B cell (primary cell): ENCODE measurements around the gene PMPCA. TPM values are rescaled to one million over a fixed set of nuclear protein-coding genes. Genes with fewer than 3 reads are reported as not detected.

Experiments
- ATAC-seq: fragments of 200-7000 bp; cut with Tn5 transposase; one replicate; pipeline ENCODE4 v1.10.0; 2021; ENCODE audit warnings: low read depth, mild to moderate bottlenecking, moderate number of reproducible peaks, moderate library complexity
- CTCF ChIA-PET: fragments of 350-600 bp; sonication (Branson Sonifier 250); formaldehyde crosslinking; loops from one replicate; lab custom pipeline; 2021; ENCODE audit warnings: antibody characterized with exemption, inconsistent platforms; lab: Charles Lee
- POLR2A ChIA-PET: fragments of 350-600 bp; sonication (Branson Sonifier 250); formaldehyde crosslinking; loops from one replicate; lab custom pipeline; 2021; ENCODE audit warnings: antibody characterized with exemption; lab: Charles Lee
- DNase-seq: peaks from one replicate; pipeline ENCODE4 v3.0.0; 2013
- H2AFZ ChIP-seq: 2 replicates; pipeline ENCODE4 v1.6.1; 2012; ENCODE audit warnings: mild to moderate bottlenecking, low read depth, low read length; ENCODE audit not compliant: insufficient read depth, poor library complexity, severe bottlenecking
- H3K27ac ChIP-seq, 2 donors: 1 replicate in 1 of 2; 2 replicates in 1 of 2; pipeline ENCODE4 v1.5.1; 2012 to 2013; ENCODE audit warnings: low read length in 2 of 2, mild to moderate bottlenecking in 2 of 2, moderate library complexity in 1 of 2
- H3K27me3 ChIP-seq, 4 experiments: fragments of 200-600 bp in 1 of 4; sonication (generic) in 1 of 4; replicated peaks in 1 of 4; 1 replicate in 2 of 4; 2 replicates in 2 of 4; pipeline versions ENCODE4 v1.6.1 to v1.7.0; 2013 to 2016; ENCODE audit warnings: low read length in 3 of 4, mild to moderate bottlenecking in 2 of 4, mixed read lengths in 1 of 4, moderate library complexity in 1 of 4; ENCODE audit not compliant: insufficient read depth in 4 of 4, control insufficient read depth in 3 of 4; ENCODE audit errors: control extremely low read depth in 1 of 4
- H3K36me3 ChIP-seq, 2 experiments: replicated peaks in 1 of 2; 1 replicate in 1 of 2; 2 replicates in 1 of 2; pipeline versions ENCODE4 v1.6.1 to v1.7.1; 2013; ENCODE audit warnings: low read length in 1 of 2; ENCODE audit not compliant: insufficient read depth in 2 of 2, control insufficient read depth in 1 of 2; ENCODE audit errors: control extremely low read depth in 1 of 2, extremely low read depth in 1 of 2
- H3K4me1 ChIP-seq, 2 donors: fragments of 200-600 bp in 1 of 2; sonication (generic) in 1 of 2; 1 replicate in 1 of 2; 2 replicates in 1 of 2; pipeline versions ENCODE4 v1.5.1 to v1.6.1; 2013 to 2017; ENCODE audit warnings: low read length in 2 of 2; ENCODE audit not compliant: control insufficient read depth in 2 of 2, insufficient read depth in 2 of 2
- H3K4me2 ChIP-seq: replicated peaks from 2 replicates; pipeline ENCODE3; 2012; ENCODE audit warnings: mild to moderate bottlenecking, low read depth, low read length; ENCODE audit not compliant: poor library complexity, severe bottlenecking
- H3K4me3 ChIP-seq, 5 experiments: fragments of 200-600 bp in 1 of 5; sonication (generic) in 1 of 5; 1 replicate in 3 of 5; 2 replicates in 2 of 5; pipeline versions ENCODE4 v1.5.1 to v1.7.0; 2011 to 2016; ENCODE audit warnings: low read length in 4 of 5, mild to moderate bottlenecking in 4 of 5, low read depth in 2 of 5, control low read depth in 1 of 5, moderate library complexity in 1 of 5; ENCODE audit not compliant: insufficient read depth in 1 of 5; ENCODE audit errors: control extremely low read depth in 1 of 5, extremely low read depth in 1 of 5
- H3K79me2 ChIP-seq: fragments of 200-600 bp; sonication (generic); one replicate; pipeline ENCODE4 v1.6.0; 2016; ENCODE audit warnings: low read length; ENCODE audit not compliant: control insufficient read depth, insufficient read depth
- H3K9ac ChIP-seq: fragments of 200-600 bp; sonication (generic); 2 replicates; pipeline ENCODE4 v1.6.1; 2017; ENCODE audit warnings: mild to moderate bottlenecking, low read length, moderate library complexity
- H3K9me3 ChIP-seq, 3 donors: one replicate each; pipeline versions ENCODE4 v1.6.1 to v1.7.1; 2013; ENCODE audit warnings: low read length in 2 of 3; ENCODE audit not compliant: control insufficient read depth in 2 of 3, insufficient read depth in 1 of 3; ENCODE audit errors: control extremely low read depth in 1 of 3
- H4K20me1 ChIP-seq: 2 replicates; pipeline ENCODE4 v1.6.0; 2012; ENCODE audit warnings: mild to moderate bottlenecking, low read length; ENCODE audit not compliant: insufficient read depth, control insufficient read depth, poor library complexity, severe bottlenecking
- H3K27ac Mint-ChIP-seq: one replicate; pipeline ENCODE4 v1.8.0; 2021; ENCODE audit warnings: mixed read lengths
- H3K27me3 Mint-ChIP-seq: one replicate; pipeline ENCODE4 v1.8.0; 2021; ENCODE audit warnings: mixed read lengths
- H3K4me1 Mint-ChIP-seq: one replicate; pipeline ENCODE4 v1.8.0; 2021; ENCODE audit warnings: mixed read lengths
- H3K4me3 Mint-ChIP-seq: one replicate; pipeline ENCODE4 v1.8.0; 2021; ENCODE audit warnings: mixed read lengths
- H3K9me3 Mint-ChIP-seq: one replicate; pipeline ENCODE4 v1.8.0; 2022; ENCODE audit warnings: mixed read lengths; ENCODE audit not compliant: insufficient read depth
- CTCF ChIP-seq: fragments of 200-600 bp; IDR thresholded peaks from one replicate; pipeline ENCODE4 v1.8.0; 2022; ENCODE audit warnings: antibody characterized with exemption, mild to moderate bottlenecking
- EZH2 ChIP-seq: IDR thresholded peaks from 2 replicates; pipeline ENCODE4 v1.6.1; 2012; ENCODE audit warnings: borderline replicate concordance, low read depth, mild to moderate bottlenecking, moderate library complexity, low read length; ENCODE audit not compliant: insufficient read depth, poor library complexity, severe bottlenecking
- WGBS: methylation state at CpG from one replicate; pipeline ENCODE4 v1.1.5; 2013; ENCODE audit warnings: missing lambda C conversion rate; ENCODE audit not compliant: insufficient coverage; 5-methylcytosine and 5-hydroxymethylcytosine counted together
- intact Hi-C: fragments of 100-400 bp; cut with micrococcal nuclease; formaldehyde crosslinking; loops from one replicate; pipeline ENCODE4 v1.10.0; 2022
- polyA plus RNA-seq: library from polyadenylated mRNA; depleted of rRNA; stranded (reverse); fragments of >200 nt; gene quantifications from 2 replicates; pipeline ENCODE4 v1.2.3, GENCODE V29; 2012
- total RNA-seq, 2 donors: library from RNA; stranded (reverse); fragments of 120-200 nt in 1 of 2; gene quantifications; 1 replicate in 1 of 2; 2 replicates in 1 of 2; pipeline versions ENCODE4 v1.2.3 to v1.2.4, GENCODE V29; 2013 to 2022

PMPCA gene
- total and polyA plus RNA-seq, 2 donors (not counting 1 experiment from before 2014, with no cell fraction given), result 64.4 to 72.2 TPM

- TF ChIP-seq CTCF, result no peak
- no peaks in the 10 kb centered on the region for H4K20me1 ChIP-seq
- no peaks in the 10 kb centered on the region for H3K27me3 ChIP-seq
- H3K79me2 ChIP-seq, result no peaks in the 10 kb centered on the region
- H3K4me3 Mint-ChIP-seq, result no peak overlapping the region
- ChIA-PET CTCF (no interaction called here), POLR2A (no interaction called here)
- H3K4me1 ChIP-seq, result no peaks in the 10 kb centered on the region
- no peaks in the 10 kb centered on the region for H3K9me3 ChIP-seq
- DNase-seq, result no peak
- H3K4me3 ChIP-seq, result no peak overlapping the region
- no peaks in the 10 kb centered on the region for H3K4me1 Mint-ChIP-seq
- no peaks in the 10 kb centered on the region for H3K27me3 Mint-ChIP-seq
- H2AFZ ChIP-seq, result no peak overlapping the region
- H3K36me3 ChIP-seq, result peaks cover 0 to 17% of the 10 kb centered on the region in 2 experiments
- no peak overlapping the region for H3K4me2 ChIP-seq
- H3K27ac Mint-ChIP-seq, result no peak overlapping the region
- H3K9ac ChIP-seq, result no peak overlapping the region
- intact Hi-C loops, result no loop called here
- no peaks in the 10 kb centered on the region for H3K9me3 Mint-ChIP-seq
- H3K27ac ChIP-seq, result no peak overlapping the region
- 94% methylated on average over 14 of the region's 17 CpGs for WGBS
- ATAC-seq, result no peak
Measured at GRCh38 chr9:136380381-136380780, 30.1 kb upstream of the PMPCA start.

GRCh38 chr9:136381311-136381710 is 29.1 kb upstream of the PMPCA start:
- Histone ChIP-seq H3K9ac (no peak overlapping the region), H3K36me3 (peaks cover 0 to 17% of the 10 kb centered on the region in 2 experiments), H3K27me3 (no peaks in the 10 kb centered on the region), H3K4me3 (no peak overlapping the region), H3K79me2 (no peaks in the 10 kb centered on the region), H3K4me2 (no peak overlapping the region), H2AFZ (no peak overlapping the region), H3K9me3 (no peaks in the 10 kb centered on the region), H3K4me1 (no peaks in the 10 kb centered on the region), H3K27ac (no peak overlapping the region), H4K20me1 (no peaks in the 10 kb centered on the region)
- CTCF ChIA-PET, result interaction anchor here (1.1 kb wide), 1 partner anchor 18 kb away, joined by 3 read pairs; the partner anchor contains the start of gene DNLZ
- Mint-ChIP-seq H3K27me3 (no peaks in the 10 kb centered on the region), H3K4me3 (no peak overlapping the region), H3K9me3 (no peaks in the 10 kb centered on the region), H3K4me1 (no peaks in the 10 kb centered on the region), H3K27ac (no peak overlapping the region)
- ATAC-seq (no peak), DNase-seq (no peak)
- 96% methylated on average over 8 of the region's 9 CpGs for WGBS
- TF ChIP-seq EZH2 (no peak), CTCF (no peak)
- intact Hi-C loops, result no loop called here
- POLR2A ChIA-PET, result no interaction called here
